IMR-90 (cell line): ENCODE measurements around the gene SERPINA10.
"Not testable (repeated sequence)": the region's sequence is repeated elsewhere in the genome, so short reads cannot be mapped to it uniquely, and the experiment has no call there.

ENCODE experiments used
- CTCF ChIP-seq: conservative IDR thresholded peaks from 2 replicates; pipeline ENCODE4 v1.5.1; 2012; ENCODE audit warnings: mild to moderate bottlenecking, low read depth, low read length, improper control_type of control experiment
- MAFK ChIP-seq: IDR thresholded peaks from 2 replicates; pipeline ENCODE4 v1.6.1; 2012; ENCODE audit warnings: low read depth, low read length, improper control_type of control experiment
- POLR2A ChIP-seq: IDR thresholded peaks from 2 replicates; pipeline ENCODE4 v1.6.1; 2012; ENCODE audit warnings: mild to moderate bottlenecking, low read depth, low read length
- RAD21 ChIP-seq: IDR thresholded peaks from 2 replicates; pipeline ENCODE4 v1.6.1; 2012; ENCODE audit warnings: low read length, improper control_type of control experiment
- RFX5 ChIP-seq: IDR thresholded peaks from 2 replicates; pipeline ENCODE4 v1.8.0; 2012; ENCODE audit warnings: low read depth, mild to moderate bottlenecking, low read length, moderate library complexity
- SMC3 ChIP-seq: fragments of 150-350 bp; IDR thresholded peaks from 2 replicates; pipeline ENCODE4 v1.6.1; 2016; ENCODE audit warnings: low read depth, mild to moderate bottlenecking, antibody characterized with exemption, low read length, moderate library complexity
- USF2 ChIP-seq: fragments of 150-350 bp; IDR thresholded peaks from 2 replicates; pipeline ENCODE4 v1.6.1; 2017; ENCODE audit warnings: mild to moderate bottlenecking, antibody characterized with exemption, low read length, low read depth

- TF ChIP-seq RFX5, CTCF, RAD21, POLR2A, USF2, SMC3, MAFK: not testable (repeated sequence)
Observed at GRCh38 chr14:94296181-94296545, 3.1 kb upstream of the SERPINA10 start.
